GM10248 (cell line): Measurements from ENCODE around the gene LNX2.

Experiments used
- CTCF ChIA-PET: fragments of 300-600 bp; sonication (Branson Sonifier 250); formaldehyde crosslinking; extraction: SDS; loops from one replicate; lab custom pipeline; 2021; ENCODE audit warnings: antibody characterized with exemption; lab: Yijun Ruan, JAX
- POLR2A ChIA-PET: fragments of 350-650 bp; sonication (Branson Sonifier 250); formaldehyde crosslinking; extraction: SDS; loops from one replicate; lab custom pipeline; 2020; ENCODE audit warnings: antibody characterized with exemption; lab: Yijun Ruan, JAX
- DNase-seq: peaks from one replicate; pipeline ENCODE4 v3.0.0; 2012; ENCODE audit errors: extremely low spot score
- CTCF ChIP-seq: IDR thresholded peaks from 2 replicates; pipeline ENCODE4 v1.5.1; 2012; ENCODE audit warnings: mild to moderate bottlenecking, low read depth; ENCODE audit errors: extremely low read depth, missing control alignments, control extremely low read depth

Gene LNX2

GRCh38 chr13:27551562-27551961 lies 68.8 kb downstream of the LNX2 start:
- ChIA-PET CTCF (interaction anchor here (0.7 to 1.5 kb wide), 6 partner anchors 9 to 275 kb away, joined by 3 to 5 read pairs (median 4); no protein-coding TSS in a partner anchor), POLR2A (no interaction called here)
- no peak for TF ChIP-seq CTCF
- DNase-seq, result no peak

- ChIA-PET CTCF (interaction anchor here (1.5 to 2.3 kb wide), 5 partner anchors 9 to 37 kb away, joined by 3 to 10 read pairs (median 5); no protein-coding TSS in a partner anchor), POLR2A (interaction anchor here (0.6 kb wide), 1 partner anchor 88 kb away, joined by 3 read pairs; no protein-coding TSS in a partner anchor)
- TF ChIP-seq CTCF, result no peak
- no peak for DNase-seq
Measured at GRCh38 chr13:27549406-27549981, 70.8 kb downstream of the LNX2 start.

GRCh38 chr13:27542220-27542619 lies 78.1 kb downstream of the LNX2 start:
- CTCF ChIA-PET, result interaction anchor here (1.0 to 3.9 kb wide), 3 partner anchors 9 to 284 kb away, joined by 3 to 26 read pairs (median 13); no protein-coding TSS in a partner anchor
- POLR2A ChIA-PET, result no interaction called here
- TF ChIP-seq CTCF, result no peak
- no peak for DNase-seq

- no peak for DNase-seq
- POLR2A ChIA-PET, result no interaction called here
- CTCF ChIA-PET, result interaction anchor here (1.2 to 3.9 kb wide), 6 partner anchors 9 to 285 kb away, joined by 3 to 26 read pairs (median 4); no protein-coding TSS in a partner anchor
- no peak for TF ChIP-seq CTCF
Measured at GRCh38 chr13:27541386-27541785, 78.9 kb downstream of the LNX2 start.

- CTCF ChIA-PET, result interaction anchor here (0.7 to 3.3 kb wide), 5 partner anchors 9 to 448 kb away, joined by 3 to 20 read pairs (median 4); no protein-coding TSS in a partner anchor
- DNase-seq, result no peak
- TF ChIP-seq CTCF, result no peak
- POLR2A ChIA-PET, result no interaction called here
Measured at GRCh38 chr13:27536361-27537101, 83.8 kb downstream of the LNX2 start.

GRCh38 chr13:27535546-27535945 lies 84.8 kb downstream of the LNX2 start:
- peak; percentile 13 for TF ChIP-seq CTCF
- POLR2A ChIA-PET, result no interaction called here
- CTCF ChIA-PET, result interaction anchor here (1.0 to 10.5 kb wide), 5 partner anchors 10 to 449 kb away, joined by 4 to 130 read pairs (median 5); no protein-coding TSS in a partner anchor
- no peak for DNase-seq
